Transverse colon (tissue), 4 donors: ENCODE data around the gene GSG1L2. TPM values are rescaled to one million over a fixed set of nuclear protein-coding genes. Genes with fewer than 3 reads are reported as not detected.
"Not testable (repeated sequence)": the region's sequence is repeated elsewhere in the genome, so short reads cannot be mapped to it uniquely, and the experiment has no call there.

Experiments
- DNase-seq: peaks from one replicate; pipeline ENCODE4 v3.0.0-alpha.2; 2019
- H3K27ac ChIP-seq, 4 donors: fragments of 200-600 bp; sonication (generic); 2 replicates each; pipeline ENCODE4 v1.5.1; 2016 to 2018; ENCODE audit warnings: inconsistent platforms in 4 of 4
- H3K27me3 ChIP-seq: fragments of 200-600 bp; sonication (generic); 2 replicates; pipeline ENCODE4 v1.5.1; 2017; ENCODE audit warnings: inconsistent platforms
- H3K36me3 ChIP-seq, 4 donors: fragments of 200-600 bp; sonication (generic); 2 replicates each; pipeline ENCODE4 v1.5.1; 2017 to 2019; ENCODE audit warnings: inconsistent platforms in 4 of 4
- H3K4me1 ChIP-seq, 4 donors: fragments of 200-600 bp; sonication (generic); 2 replicates each; pipeline ENCODE4 v1.5.1; 2017 to 2020; ENCODE audit warnings: inconsistent platforms in 4 of 4
- H3K4me3 ChIP-seq, 4 donors: fragments of 200-600 bp; sonication (generic); 1 replicate in 1 of 4; 2 replicates in 3 of 4; pipeline versions ENCODE4 v1.5.1 to v1.6.1; 2017 to 2019; ENCODE audit warnings: inconsistent platforms in 4 of 4
- H3K9me3 ChIP-seq, 2 donors: fragments of 200-600 bp; sonication (generic); 2 replicates each; pipeline ENCODE4 v1.5.1; 2017 to 2019; ENCODE audit warnings: inconsistent platforms in 2 of 2
- CTCF ChIP-seq, 5 experiments: fragments of 200-600 bp in 3 of 5; fragments of 450-650 bp in 2 of 5; sonication (generic) in 3 of 5; IDR thresholded peaks; 1 replicate in 2 of 5; 2 replicates in 3 of 5; pipeline ENCODE4 v1.5.1; 2016 to 2017; ENCODE audit warnings: antibody characterized with exemption in 5 of 5, inconsistent platforms in 3 of 5, mild to moderate bottlenecking in 2 of 5, moderate library complexity in 1 of 5
- EP300 ChIP-seq: sonication (generic); formaldehyde crosslinking; IDR thresholded peaks from one replicate; pipeline ENCODE4 v1.6.1; 2017; ENCODE audit warnings: antibody characterized with exemption, low read depth
- POLR2A ChIP-seq: fragments of 450-650 bp; IDR thresholded peaks from one replicate; pipeline ENCODE4 v1.6.1; 2016; ENCODE audit warnings: antibody characterized with exemption, mild to moderate bottlenecking, moderate library complexity
- POLR2AphosphoS5 ChIP-seq, 3 donors: sonication (generic); formaldehyde crosslinking; IDR thresholded peaks; one replicate each; pipeline ENCODE4 v1.6.1; 2016; ENCODE audit warnings: antibody characterized with exemption in 3 of 3
- WGBS, 2 donors: methylation state at CpG; one replicate each; pipeline ENCODE4 v1.1.5; 2018; ENCODE audit warnings: low coverage in 1 of 2; 5-methylcytosine and 5-hydroxymethylcytosine counted together
- in situ Hi-C, 4 donors: fragments of 200-750 bp; cut with MboI; loops; one replicate each; pipeline versions ENCODE4 v1.15.0 to v1.15.1; 2017; ENCODE audit warnings: low sequenced_read_pairs in 3 of 4, low pct_ligation_motif_present in 1 of 4, low pct_unique_long_range_greater_than_20kb in 1 of 4
- intact Hi-C: fragments of 100-400 bp; cut with DNase I; formaldehyde crosslinking; loops from one replicate; pipeline ENCODE4 v1.15.1; 2023; ENCODE audit warnings: low total_unique reads
- total RNA-seq, 4 donors: library from RNA; depleted of rRNA; stranded (reverse); fragments of >200 nt; gene quantifications; one replicate each; pipeline ENCODE4 v1.1.0, GENCODE V29; 2016

The GSG1L2 gene
- total RNA-seq, 4 donors from 2014 or later: not detected

GRCh38 chr17:9790316-9790715 is 31.6 kb downstream of the GSG1L2 start:
- in situ Hi-C loops: no loop called here
- Histone ChIP-seq H3K36me3 (no peaks in the 10 kb centered on the region), H3K4me3 (no peak overlapping the region), H3K4me1 (no peaks in the 10 kb centered on the region), H3K9me3 (no peaks in the 10 kb centered on the region), H3K27me3 (no peaks in the 10 kb centered on the region), H3K27ac (no peak overlapping the region)
- intact Hi-C loops: no loop called here
- no peak for DNase-seq
- no peak for TF ChIP-seq POLR2AphosphoS5 (IDR thresholded peaks at IDR 0.05)
- TF ChIP-seq CTCF (IDR thresholded peaks at IDR 0.05): no peak
- 70 to 78% methylated on average over 1 to 4 of the region's 4 CpGs for WGBS, 2 donors

DNA sequence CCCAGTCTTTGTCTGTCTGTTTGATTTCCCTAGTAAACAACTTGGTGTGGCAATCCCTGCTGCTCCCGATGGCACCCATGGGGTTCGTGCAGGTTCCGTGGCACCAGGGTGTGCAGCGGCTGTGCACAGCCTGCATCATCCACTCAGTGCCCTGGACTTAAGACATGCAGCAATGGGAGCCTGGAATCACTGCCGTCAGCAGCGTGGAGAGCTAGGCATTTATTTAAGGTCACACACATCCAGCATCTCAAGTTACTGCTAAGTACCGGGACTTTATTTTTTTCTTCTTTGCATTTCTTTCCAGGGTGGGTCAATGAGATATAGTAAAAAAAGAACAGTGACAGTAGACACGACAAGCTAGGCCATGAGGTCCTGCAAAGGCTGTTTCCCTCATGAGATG is 33.3 kb downstream of the GSG1L2 start:
- WGBS, 2 donors: 57 to 83% methylated on average over 1 to 8 of the region's 8 CpGs
- H3K27me3 ChIP-seq: no peaks in the 10 kb centered on the region
- H3K9me3 ChIP-seq: no peaks in the 10 kb centered on the region
- H3K36me3 ChIP-seq: no peaks in the 10 kb centered on the region
- no peaks in the 10 kb centered on the region for H3K4me1 ChIP-seq
- TF ChIP-seq POLR2AphosphoS5 (IDR thresholded peaks at IDR 0.05) (no peak), POLR2A (no peak), EP300 (no peak), CTCF (IDR thresholded peaks at IDR 0.05) (no peak)
- intact Hi-C loops: no loop called here
- no peak for DNase-seq
- H3K27ac ChIP-seq: no peak overlapping the region
- in situ Hi-C loops: no loop called here
- no peak overlapping the region for H3K4me3 ChIP-seq

DNA sequence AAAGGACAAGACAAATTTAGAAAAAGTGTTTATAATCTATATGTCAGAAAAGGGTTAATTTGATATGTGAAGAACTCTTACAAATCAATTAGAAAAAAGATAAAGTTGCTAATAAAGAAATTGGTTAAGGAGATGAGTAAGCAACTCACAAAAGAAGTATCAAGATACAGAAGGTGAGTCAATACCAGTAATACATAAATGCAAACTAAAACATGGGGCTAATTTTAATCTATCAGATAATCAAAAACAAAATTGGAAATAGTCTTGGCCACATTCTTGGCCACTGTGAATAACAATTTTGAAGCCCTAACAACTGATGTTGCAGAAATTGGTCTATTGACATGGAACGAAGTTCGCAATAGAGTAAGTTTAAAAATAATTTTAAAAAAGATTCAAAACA is 37.3 kb downstream of the GSG1L2 start:
- H3K27me3 ChIP-seq: no peaks in the 10 kb centered on the region
- H3K4me1 ChIP-seq: no peaks in the 10 kb centered on the region
- DNase-seq: no peak
- WGBS, 2 donors: 93% methylated on average over 2 of the region's 2 CpGs
- no peak overlapping the region for H3K27ac ChIP-seq
- no peak overlapping the region for H3K4me3 ChIP-seq
- in situ Hi-C loops (no loop called here), intact Hi-C loops (no loop called here)
- H3K9me3 ChIP-seq: no peaks in the 10 kb centered on the region
- no peaks in the 10 kb centered on the region for H3K36me3 ChIP-seq
- no peak for TF ChIP-seq POLR2AphosphoS5 (IDR thresholded peaks at IDR 0.05)
- TF ChIP-seq POLR2A: no peak
- TF ChIP-seq EP300: no peak
- no peak for TF ChIP-seq CTCF (IDR thresholded peaks at IDR 0.05)

- H3K9me3 ChIP-seq, in situ Hi-C loops, H3K4me1 ChIP-seq, H3K27me3 ChIP-seq, H3K36me3 ChIP-seq, H3K4me3 ChIP-seq, H3K27ac ChIP-seq, DNase-seq, intact Hi-C loops: not testable (repeated sequence)
- 90% methylated on average over 5 of the region's 5 CpGs for WGBS, 2 donors
Measured at GRCh38 chr17:9783465-9783864, 38.4 kb downstream of the GSG1L2 start.

GRCh38 chr17:9783050-9783449 is 38.8 kb downstream of the GSG1L2 start:
- Histone ChIP-seq H3K27me3 (no peaks in the 10 kb centered on the region), H3K4me3 (no peak overlapping the region), H3K27ac (no peak overlapping the region), H3K9me3 (no peaks in the 10 kb centered on the region), H3K36me3 (no peaks in the 10 kb centered on the region), H3K4me1 (no peaks in the 10 kb centered on the region)
- WGBS, 2 donors: 50 to 74% methylated on average over 2 to 4 of the region's 4 CpGs
- in situ Hi-C loops: no loop called here
- intact Hi-C loops: no loop called here
- no peak for DNase-seq
- no peak for TF ChIP-seq EP300
- no peak for TF ChIP-seq CTCF (IDR thresholded peaks at IDR 0.05)
- TF ChIP-seq POLR2AphosphoS5 (IDR thresholded peaks at IDR 0.05): no peak
- TF ChIP-seq POLR2A: no peak
